HCT116 (cell line): Measurements from ENCODE around the gene G2E3. TPM values are rescaled to one million over a fixed set of nuclear protein-coding genes. Genes with fewer than 3 reads are reported as not detected.

Experiments
- FOSL1 ChIP-seq: IDR thresholded peaks from 2 replicates; pipeline ENCODE4 v1.6.1; 2012; ENCODE audit warnings: low read depth
- POLR2A ChIP-seq: IDR thresholded peaks from 2 replicates; pipeline ENCODE4 v1.7.0; 2011; ENCODE audit warnings: borderline replicate concordance; ENCODE audit not compliant: insufficient read depth, insufficient read length; ENCODE audit errors: extremely low read depth
- POLR2AphosphoS5 ChIP-seq: IDR thresholded peaks from 2 replicates; pipeline ENCODE4 v1.6.1; 2011; ENCODE audit warnings: mild to moderate bottlenecking, low read depth, low read length, moderate library complexity
- RAD21 ChIP-seq: IDR thresholded peaks from 2 replicates; pipeline ENCODE4 v1.6.1; 2012; ENCODE audit warnings: low read depth, mild to moderate bottlenecking
- REST ChIP-seq: IDR thresholded peaks from 2 replicates; pipeline ENCODE4 v1.6.1; 2012; ENCODE audit warnings: low read depth
- SIN3A ChIP-seq: IDR thresholded peaks from 2 replicates; pipeline ENCODE4 v1.6.1; 2012; ENCODE audit warnings: low read depth
- total RNA-seq: library from RNA; stranded (reverse); gene quantifications from one replicate; pipeline ENCODE4 v1.2.1, GENCODE V29; 2021; ENCODE audit not compliant: unreplicated experiment
- TF ChIP-seq, protein P1 (sequence below): IDR thresholded peaks from 2 replicates; pipeline ENCODE4 v1.6.1; 2011; ENCODE audit warnings: mild to moderate bottlenecking, low read length, moderate library complexity; ENCODE audit not compliant: insufficient replicate concordance; ENCODE audit errors: extremely low read depth

Gene G2E3
- total RNA-seq, 1 experiment from 2014 or later = 47.0 TPM

DNA sequence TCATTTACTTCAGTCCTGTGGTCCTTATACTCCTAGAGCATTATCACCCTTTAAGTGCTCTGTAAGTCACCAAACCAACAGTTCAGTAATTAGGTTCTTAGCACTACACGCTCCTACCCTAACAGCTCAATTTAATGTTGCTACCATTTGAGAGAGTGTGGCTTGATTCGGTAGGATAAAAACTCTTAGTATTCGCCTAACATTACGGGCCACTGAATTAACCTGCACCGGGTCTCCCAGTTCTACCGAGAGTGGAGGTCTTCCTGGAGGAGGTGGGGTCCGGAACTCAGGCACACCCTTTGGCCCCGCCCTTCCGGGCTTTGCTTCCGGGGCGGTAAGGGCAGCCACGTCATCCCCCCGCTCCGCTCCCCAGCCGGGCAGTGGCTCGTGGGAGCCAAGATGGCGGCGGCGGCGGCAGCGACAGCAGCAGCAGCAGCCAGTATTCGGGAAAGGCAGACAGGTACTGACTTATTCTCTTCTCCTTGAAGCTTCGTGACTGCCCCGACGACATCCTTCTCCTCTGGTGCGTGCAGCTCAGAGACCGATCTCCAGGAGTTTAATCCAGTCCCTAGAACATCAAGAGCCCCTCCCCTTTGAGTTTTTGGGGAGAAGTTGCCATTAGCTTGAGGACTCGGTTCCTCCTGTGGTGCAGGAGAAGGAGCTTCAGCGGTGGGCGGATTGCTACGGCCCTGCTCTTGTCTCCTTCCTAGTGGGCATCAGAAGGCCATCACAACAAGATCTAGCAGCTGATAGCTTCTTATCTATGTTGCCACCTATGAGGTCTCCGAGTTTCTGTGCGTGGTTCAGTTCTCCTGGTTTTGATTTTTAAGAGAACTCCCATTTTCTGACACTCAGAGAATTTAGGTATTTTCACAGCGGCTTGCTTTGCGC lies 63.2 kb downstream of the G2E3 start, which contains the start of gene SCFD1 (continued):
- TF ChIP-seq REST (no peak), RAD21 (no peak), SIN3A (peak; percentile 94), FOSL1 (peak; percentile 48; the same call in 1 of the 2 replicates), POLR2AphosphoS5 (peak; percentile 98), POLR2A (peak; percentile 85)
- TF ChIP-seq, protein P1, sequence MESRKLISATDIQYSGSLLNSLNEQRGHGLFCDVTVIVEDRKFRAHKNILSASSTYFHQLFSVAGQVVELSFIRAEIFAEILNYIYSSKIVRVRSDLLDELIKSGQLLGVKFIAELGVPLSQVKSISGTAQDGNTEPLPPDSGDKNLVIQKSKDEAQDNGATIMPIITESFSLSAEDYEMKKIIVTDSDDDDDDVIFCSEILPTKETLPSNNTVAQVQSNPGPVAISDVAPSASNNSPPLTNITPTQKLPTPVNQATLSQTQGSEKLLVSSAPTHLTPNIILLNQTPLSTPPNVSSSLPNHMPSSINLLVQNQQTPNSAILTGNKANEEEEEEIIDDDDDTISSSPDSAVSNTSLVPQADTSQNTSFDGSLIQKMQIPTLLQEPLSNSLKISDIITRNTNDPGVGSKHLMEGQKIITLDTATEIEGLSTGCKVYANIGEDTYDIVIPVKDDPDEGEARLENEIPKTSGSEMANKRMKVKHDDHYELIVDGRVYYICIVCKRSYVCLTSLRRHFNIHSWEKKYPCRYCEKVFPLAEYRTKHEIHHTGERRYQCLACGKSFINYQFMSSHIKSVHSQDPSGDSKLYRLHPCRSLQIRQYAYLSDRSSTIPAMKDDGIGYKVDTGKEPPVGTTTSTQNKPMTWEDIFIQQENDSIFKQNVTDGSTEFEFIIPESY = no peak
